NCI-H2171 treated with DMSO at 0.1 percent for 48 hours (cell line): ENCODE results near the gene RHOD.

Source experiments
- DNase-seq: peaks from one replicate; lab custom pipeline; 2025; lab: John Stamatoyannopoulos, UW

The RHOD gene

GRCh38 chr11:67056267-67057204 is at the start of gene RHOD:
TSS of gene RHOD (plus strand) at chr11:67056847. CDS start at chr11:67056903, 56 bp downstream.
- no peak for DNase-seq

- no peak for DNase-seq
Observed at GRCh38 chr11:67007126-67007525, 49.5 kb upstream of the RHOD start.

GRCh38 chr11:67010296-67010905 is 46.2 kb upstream of the RHOD start:
- no peak for DNase-seq

GRCh38 chr11:67013511-67014045 is 43.1 kb upstream of the RHOD start:
- no peak for DNase-seq

GRCh38 chr11:67014343-67014742 is 42.3 kb upstream of the RHOD start:
- DNase-seq = no peak

- DNase-seq = no peak
Observed at GRCh38 chr11:67015048-67015447, 41.6 kb upstream of the RHOD start.

- DNase-seq = no peak
Observed at GRCh38 chr11:67016550-67016949, 40.1 kb upstream of the RHOD start.

GRCh38 chr11:67020949-67021348 is 35.7 kb upstream of the RHOD start:
- DNase-seq = no peak

- DNase-seq = peak; percentile 63
Observed at GRCh38 chr11:67022341-67022933, 34.2 kb upstream of the RHOD start.

GRCh38 chr11:67022961-67023956 is 33.4 kb upstream of the RHOD start, which contains the start of gene SYT12:
TSS of gene SYT12 (plus strand) at chr11:67023134. CDS start at chr11:67030145, 7,011 bp downstream.
- peak; percentile 25 for DNase-seq

- DNase-seq = no peak
Observed at GRCh38 chr11:67023957-67024353, 32.7 kb upstream of the RHOD start.

- no peak for DNase-seq
Observed at GRCh38 chr11:67024410-67024809, 32.2 kb upstream of the RHOD start.

- DNase-seq = no peak
Observed at GRCh38 chr11:67024966-67025365, 31.7 kb upstream of the RHOD start.

GRCh38 chr11:67025750-67026149 is 30.9 kb upstream of the RHOD start:
- no peak for DNase-seq

GRCh38 chr11:67026941-67027340 is 29.7 kb upstream of the RHOD start:
- DNase-seq = no peak

- DNase-seq = no peak
Observed at GRCh38 chr11:67027483-67027930, 29.1 kb upstream of the RHOD start.

GRCh38 chr11:67027943-67028542 is 28.6 kb upstream of the RHOD start:
- DNase-seq = no peak

GRCh38 chr11:67029146-67029545 is 27.5 kb upstream of the RHOD start:
- DNase-seq = no peak

GRCh38 chr11:67030976-67031375 is 25.7 kb upstream of the RHOD start:
- DNase-seq = no peak

GRCh38 chr11:67031791-67032561 is 24.7 kb upstream of the RHOD start:
- no peak for DNase-seq
